KMS-11 (cell line): ENCODE data around the gene PDE4A.
A peak's percentile ranks its signal among the peaks of the same experiment; 100 is the strongest.

ENCODE experiments used
- H2AFZ ChIP-seq: fragments of 200-600 bp; sonication (generic); 2 replicates; pipeline ENCODE4 v1.6.1; 2016; ENCODE audit warnings: antibody characterized with exemption, mixed run types, low read depth
- H3K27ac ChIP-seq: fragments of 200-600 bp; sonication (generic); 2 replicates; pipeline ENCODE4 v1.6.1; 2016; ENCODE audit warnings: mild to moderate bottlenecking, mixed run types
- H3K27me3 ChIP-seq: fragments of 200-600 bp; sonication (generic); 2 replicates; pipeline ENCODE4 v1.6.1; 2017; ENCODE audit warnings: mild to moderate bottlenecking, low read depth, mixed run types, moderate library complexity; ENCODE audit not compliant: insufficient read depth
- H3K36me3 ChIP-seq: fragments of 200-600 bp; sonication (generic); 2 replicates; pipeline ENCODE4 v1.6.1; 2017; ENCODE audit warnings: mild to moderate bottlenecking, mixed run types; ENCODE audit not compliant: insufficient read depth
- H3K4me1 ChIP-seq: fragments of 200-600 bp; sonication (generic); 2 replicates; pipeline ENCODE4 v1.6.1; 2016; ENCODE audit warnings: mild to moderate bottlenecking, low read depth, mixed run types; ENCODE audit not compliant: poor library complexity, severe bottlenecking
- H3K4me2 ChIP-seq: fragments of 200-600 bp; sonication (generic); 2 replicates; pipeline ENCODE4 v1.7.0; 2016; ENCODE audit warnings: mild to moderate bottlenecking, mixed run types
- H3K4me3 ChIP-seq: fragments of 200-600 bp; sonication (generic); IDR thresholded peaks from 2 replicates; pipeline ENCODE4 v1.6.1; 2017; ENCODE audit warnings: low read depth, low read length, mixed read lengths; ENCODE audit not compliant: insufficient read depth
- H3K79me2 ChIP-seq: fragments of 200-600 bp; sonication (generic); 2 replicates; pipeline ENCODE4 v1.6.1; 2016; ENCODE audit warnings: low read depth, mixed run types; ENCODE audit not compliant: insufficient read depth
- H3K9ac ChIP-seq: fragments of 200-600 bp; sonication (generic); 2 replicates; pipeline ENCODE4 v1.6.1; 2016; ENCODE audit warnings: mild to moderate bottlenecking, mixed run types
- H4K20me1 ChIP-seq: fragments of 200-600 bp; sonication (generic); 2 replicates; pipeline ENCODE4 v1.6.1; 2016; ENCODE audit warnings: mild to moderate bottlenecking, mixed run types; ENCODE audit not compliant: insufficient read depth
- TF ChIP-seq, protein P1 (sequence below): fragments of 200-600 bp; sonication (generic); conservative IDR thresholded peaks from 2 replicates; pipeline ENCODE4 v1.6.1; 2017; ENCODE audit warnings: low read depth, mild to moderate bottlenecking, antibody characterized with exemption, low read length, moderate library complexity, mixed read lengths

The PDE4A gene

DNA sequence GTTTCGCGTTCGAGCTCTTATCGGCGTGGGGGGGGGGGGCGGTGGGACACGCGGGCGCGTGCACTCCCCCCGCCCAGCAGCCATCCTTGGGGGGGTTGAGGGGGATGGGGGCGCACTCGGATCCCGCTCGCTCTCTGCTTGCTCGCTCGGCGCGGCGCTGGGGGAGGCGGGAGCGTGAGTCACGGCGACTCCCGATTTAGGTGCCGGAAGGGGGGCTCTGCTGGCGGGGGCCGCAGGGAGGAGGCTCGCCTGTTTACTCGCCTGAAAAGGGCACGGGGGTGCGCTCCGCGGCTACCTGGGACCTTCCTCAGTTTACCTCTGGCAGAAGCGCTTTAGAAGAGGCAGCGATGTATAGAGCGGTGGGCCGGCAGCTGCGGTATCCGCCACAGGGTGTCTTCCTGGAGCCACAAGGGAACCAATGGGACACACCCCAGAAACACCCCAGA lies 1.1 kb upstream of the PDE4A start:
- Histone ChIP-seq H3K4me2 (peak overlapping the region; percentile 93), H4K20me1 (no peaks in the 10 kb centered on the region), H3K4me1 (peaks cover 59% of the 10 kb centered on the region), H3K36me3 (no peaks in the 10 kb centered on the region), H3K79me2 (peaks cover 16% of the 10 kb centered on the region; the same call in 1 of the 2 replicates), H3K27ac (peak overlapping the region; percentile 93), H3K9ac (peak overlapping the region; percentile 96), H3K4me3 (peak overlapping the region; percentile 59), H2AFZ (peak overlapping the region; percentile 16), H3K27me3 (no peaks in the 10 kb centered on the region; the same call in 1 of the 2 replicates)
- TF ChIP-seq, protein P1, sequence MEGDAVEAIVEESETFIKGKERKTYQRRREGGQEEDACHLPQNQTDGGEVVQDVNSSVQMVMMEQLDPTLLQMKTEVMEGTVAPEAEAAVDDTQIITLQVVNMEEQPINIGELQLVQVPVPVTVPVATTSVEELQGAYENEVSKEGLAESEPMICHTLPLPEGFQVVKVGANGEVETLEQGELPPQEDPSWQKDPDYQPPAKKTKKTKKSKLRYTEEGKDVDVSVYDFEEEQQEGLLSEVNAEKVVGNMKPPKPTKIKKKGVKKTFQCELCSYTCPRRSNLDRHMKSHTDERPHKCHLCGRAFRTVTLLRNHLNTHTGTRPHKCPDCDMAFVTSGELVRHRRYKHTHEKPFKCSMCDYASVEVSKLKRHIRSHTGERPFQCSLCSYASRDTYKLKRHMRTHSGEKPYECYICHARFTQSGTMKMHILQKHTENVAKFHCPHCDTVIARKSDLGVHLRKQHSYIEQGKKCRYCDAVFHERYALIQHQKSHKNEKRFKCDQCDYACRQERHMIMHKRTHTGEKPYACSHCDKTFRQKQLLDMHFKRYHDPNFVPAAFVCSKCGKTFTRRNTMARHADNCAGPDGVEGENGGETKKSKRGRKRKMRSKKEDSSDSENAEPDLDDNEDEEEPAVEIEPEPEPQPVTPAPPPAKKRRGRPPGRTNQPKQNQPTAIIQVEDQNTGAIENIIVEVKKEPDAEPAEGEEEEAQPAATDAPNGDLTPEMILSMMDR = no peak

DNA sequence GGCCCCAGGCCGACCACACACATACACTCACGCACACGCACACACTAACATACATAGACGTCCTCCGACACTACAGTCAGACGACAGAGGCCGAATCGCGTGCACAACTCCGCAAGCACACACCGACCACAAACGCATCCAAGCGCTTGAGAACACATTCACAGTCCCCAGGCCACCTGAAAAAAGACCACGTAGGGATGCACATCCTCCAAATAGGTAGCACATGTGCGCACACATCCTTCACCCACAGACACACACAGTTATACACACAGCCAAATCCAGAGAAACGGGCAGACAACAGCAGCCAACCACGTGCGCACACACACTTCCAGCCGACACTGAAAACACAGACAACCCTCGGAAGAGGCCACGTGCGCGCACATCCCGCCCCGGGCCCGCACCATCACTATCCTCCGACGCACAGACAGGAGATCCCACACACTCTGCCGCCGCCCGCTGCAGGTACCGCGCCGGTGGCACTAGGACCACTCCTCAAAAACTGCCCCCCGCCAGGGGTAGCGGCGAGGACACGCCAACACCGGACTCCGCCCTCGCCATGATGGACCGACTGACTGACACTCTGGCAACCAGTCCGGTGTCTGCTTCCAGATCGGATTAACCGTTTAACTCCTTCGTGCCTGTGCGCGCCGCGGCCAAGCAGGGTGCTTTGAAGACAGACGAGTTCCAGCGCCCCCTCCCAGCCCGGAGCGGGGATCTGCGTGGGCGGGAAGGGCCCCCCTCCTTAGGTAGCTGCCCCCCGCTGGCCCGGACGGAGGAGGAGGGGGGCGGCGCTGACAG lies 493 bp upstream of the PDE4A start:
- Histone ChIP-seq H3K27ac (peak overlapping the region; percentile 93), H2AFZ (peak overlapping the region; percentile 16), H3K27me3 (no peaks in the 10 kb centered on the region; the same call in 1 of the 2 replicates), H3K4me1 (peaks cover 59% of the 10 kb centered on the region), H3K79me2 (peaks cover 16% of the 10 kb centered on the region; the same call in 1 of the 2 replicates), H3K4me3 (peak overlapping the region; percentile 59), H3K36me3 (no peaks in the 10 kb centered on the region), H3K9ac (peak overlapping the region; percentile 96), H4K20me1 (no peaks in the 10 kb centered on the region), H3K4me2 (peak overlapping the region; percentile 93)
- TF ChIP-seq, protein P1 = no peak

DNA sequence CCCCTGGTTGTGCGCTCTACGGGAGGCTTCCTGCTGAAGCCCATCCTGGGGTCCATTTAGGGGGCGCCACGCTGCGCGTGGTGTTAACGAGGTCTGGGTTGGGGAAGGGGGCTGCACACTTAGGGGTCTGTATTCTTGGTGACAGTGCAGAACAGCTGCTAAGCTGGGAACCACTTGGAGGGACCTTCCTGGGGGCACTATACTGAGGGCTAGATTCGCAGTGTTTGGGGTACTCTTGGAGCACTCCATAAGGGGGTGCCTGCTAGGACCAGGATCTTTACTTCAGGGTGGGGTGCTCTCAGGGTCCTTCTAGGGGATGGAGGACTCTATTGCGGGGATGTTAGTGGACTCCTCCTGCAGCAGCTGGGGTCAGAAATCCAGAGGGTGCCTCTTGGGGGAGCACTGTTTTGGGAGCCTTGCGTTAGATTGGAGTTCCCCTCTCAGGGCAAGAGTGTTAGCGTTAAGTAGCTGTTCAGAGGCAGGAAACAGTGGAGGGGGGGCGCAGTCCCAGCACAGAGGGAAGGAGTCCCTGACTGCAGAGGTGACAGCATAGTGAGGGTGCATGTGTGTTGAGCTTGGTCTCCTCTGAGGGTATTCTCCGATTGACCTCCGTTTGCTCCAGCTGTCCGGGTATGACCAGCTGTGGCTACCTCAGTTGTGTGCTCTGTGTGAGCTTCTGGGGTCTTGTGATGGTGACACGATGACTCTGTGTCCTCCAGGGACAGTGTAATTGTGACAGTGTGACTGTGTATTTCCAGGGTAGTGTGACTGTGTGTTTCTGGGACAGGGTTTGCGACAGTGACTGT lies 1.1 kb downstream of the PDE4A start:
- Histone ChIP-seq H3K9ac (peak overlapping the region; percentile 42; the same call in 1 of the 2 replicates), H4K20me1 (no peaks in the 10 kb centered on the region), H3K27ac (no peak overlapping the region), H3K4me1 (peaks cover 63% of the 10 kb centered on the region), H3K4me2 (peak overlapping the region; percentile 92), H3K4me3 (no peak overlapping the region), H2AFZ (peak overlapping the region; percentile 67), H3K27me3 (no peaks in the 10 kb centered on the region; the same call in 1 of the 2 replicates), H3K79me2 (peaks cover 22% of the 10 kb centered on the region; the same call in 1 of the 2 replicates), H3K36me3 (no peaks in the 10 kb centered on the region)
- TF ChIP-seq, protein P1 = peak; percentile 28; the same call in 1 of the 2 replicates

DNA sequence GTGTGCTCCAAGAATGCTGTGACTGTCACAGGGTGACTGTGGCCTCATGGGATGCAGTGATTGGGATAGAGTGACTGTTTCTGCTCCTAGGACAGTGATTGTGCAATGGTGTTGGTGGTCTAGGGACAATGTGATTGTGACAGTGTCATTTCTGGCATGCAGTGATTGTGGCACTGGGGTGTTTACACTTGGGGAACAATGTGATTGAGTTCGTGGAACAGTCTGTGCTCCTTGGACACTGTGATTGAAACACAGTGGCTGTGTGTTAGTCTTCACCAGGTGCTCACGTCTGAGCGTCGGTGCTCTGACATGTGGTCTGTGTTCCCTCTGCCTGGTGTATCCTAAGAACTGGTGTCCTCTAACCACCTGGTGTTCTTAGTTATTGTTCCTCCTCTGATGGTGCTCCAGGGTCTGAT lies 1.7 kb downstream of the PDE4A start:
- no peak overlapping the region for H3K27ac ChIP-seq
- H2AFZ ChIP-seq = no peak overlapping the region
- H3K79me2 ChIP-seq = peaks cover 28% of the 10 kb centered on the region; the same call in 1 of the 2 replicates
- H3K4me1 ChIP-seq = peaks cover 61% of the 10 kb centered on the region
- H3K27me3 ChIP-seq = no peaks in the 10 kb centered on the region; the same call in 1 of the 2 replicates
- peak overlapping the region; percentile 92; the same call in 1 of the 2 replicates for H3K4me2 ChIP-seq
- H3K36me3 ChIP-seq = no peaks in the 10 kb centered on the region
- TF ChIP-seq, protein P1 = no peak
- H3K9ac ChIP-seq = no peak overlapping the region; the same call in 1 of the 2 replicates
- no peak overlapping the region for H3K4me3 ChIP-seq
- no peaks in the 10 kb centered on the region for H4K20me1 ChIP-seq
